ENCODE results near the gene UTP3. TPM values are rescaled to one million over a fixed set of nuclear protein-coding genes. Genes with fewer than 3 reads are reported as not detected.

The UTP3 gene
- total RNA-seq, 1 donor, result 15.4 TPM

GRCh38 chr4:70704215-70704930 lies 16.0 kb downstream of the UTP3 start:
- Histone ChIP-seq H3K27me3 (ENCODE audit: insufficient read depth, low read length) (no peaks in the 10 kb centered on the region), H3K9me3 (ENCODE audit: low read depth, low read length) (no peaks in the 10 kb centered on the region), H3K4me1 (ENCODE audit: insufficient read depth, low read length) (peaks cover 28% of the 10 kb centered on the region), H3K4me3 (ENCODE audit: low read length) (peak overlapping the region; percentile 72)

- peak overlapping the region; percentile 72 for H3K4me3 ChIP-seq (ENCODE audit: low read length)
- H3K9me3 ChIP-seq (ENCODE audit: low read depth, low read length), result no peaks in the 10 kb centered on the region
- peaks cover 28% of the 10 kb centered on the region for H3K4me1 ChIP-seq (ENCODE audit: insufficient read depth, low read length)
- H3K27me3 ChIP-seq (ENCODE audit: insufficient read depth, low read length), result no peaks in the 10 kb centered on the region
Observed at GRCh38 chr4:70704931-70705182, 16.5 kb downstream of the UTP3 start.

- H3K4me3 ChIP-seq (ENCODE audit: low read length), result peak overlapping the region; percentile 72
- H3K27me3 ChIP-seq (ENCODE audit: insufficient read depth, low read length), result no peaks in the 10 kb centered on the region
- H3K9me3 ChIP-seq (ENCODE audit: low read depth, low read length), result no peaks in the 10 kb centered on the region
Observed at GRCh38 chr4:70705183-70706043, 17.1 kb downstream of the UTP3 start.

GRCh38 chr4:70706044-70706461 lies 17.7 kb downstream of the UTP3 start:
- no peaks in the 10 kb centered on the region for H3K9me3 ChIP-seq (ENCODE audit: low read depth, low read length)
- peak overlapping the region; percentile 72 for H3K4me3 ChIP-seq (ENCODE audit: low read length)
- H3K27me3 ChIP-seq (ENCODE audit: insufficient read depth, low read length), result no peaks in the 10 kb centered on the region
- peaks cover 30% of the 10 kb centered on the region for H3K4me1 ChIP-seq (ENCODE audit: insufficient read depth, low read length)

More at GRCh38 chr4:70705183-70706043, 17.1 kb downstream of the UTP3 start:
- peaks cover 28% of the 10 kb centered on the region for H3K4me1 ChIP-seq (ENCODE audit: insufficient read depth, low read length)

GRCh38 chr4:70706516-70706915 lies 18.2 kb downstream of the UTP3 start:
- Histone ChIP-seq H3K4me1 (ENCODE audit: insufficient read depth, low read length) (peaks cover 33% of the 10 kb centered on the region), H3K27me3 (ENCODE audit: insufficient read depth, low read length) (no peaks in the 10 kb centered on the region), H3K4me3 (ENCODE audit: low read length) (no peak overlapping the region), H3K9me3 (ENCODE audit: low read depth, low read length) (no peaks in the 10 kb centered on the region)

GRCh38 chr4:70709611-70710205 lies 21.4 kb downstream of the UTP3 start:
- Histone ChIP-seq H3K4me1 (ENCODE audit: insufficient read depth, low read length) (peaks cover 49% of the 10 kb centered on the region), H3K4me3 (ENCODE audit: low read length) (no peak overlapping the region), H3K27me3 (ENCODE audit: insufficient read depth, low read length) (no peaks in the 10 kb centered on the region), H3K9me3 (ENCODE audit: low read depth, low read length) (no peaks in the 10 kb centered on the region)

GRCh38 chr4:70711599-70711998 lies 23.3 kb downstream of the UTP3 start:
- Histone ChIP-seq H3K27me3 (ENCODE audit: insufficient read depth, low read length) (no peaks in the 10 kb centered on the region), H3K4me3 (ENCODE audit: low read length) (no peak overlapping the region), H3K9me3 (ENCODE audit: low read depth, low read length) (no peaks in the 10 kb centered on the region), H3K4me1 (ENCODE audit: insufficient read depth, low read length) (peaks cover 57% of the 10 kb centered on the region)

GRCh38 chr4:70712150-70712549 lies 23.8 kb downstream of the UTP3 start:
- no peaks in the 10 kb centered on the region for H3K27me3 ChIP-seq (ENCODE audit: insufficient read depth, low read length)
- H3K9me3 ChIP-seq (ENCODE audit: low read depth, low read length), result no peaks in the 10 kb centered on the region
- peaks cover 54% of the 10 kb centered on the region for H3K4me1 ChIP-seq (ENCODE audit: insufficient read depth, low read length)
- H3K4me3 ChIP-seq (ENCODE audit: low read length), result no peak overlapping the region

- H3K4me1 ChIP-seq (ENCODE audit: insufficient read depth, low read length), result peaks cover 50% of the 10 kb centered on the region
- H3K9me3 ChIP-seq (ENCODE audit: low read depth, low read length), result no peaks in the 10 kb centered on the region
- H3K27me3 ChIP-seq (ENCODE audit: insufficient read depth, low read length), result no peaks in the 10 kb centered on the region
- no peak overlapping the region for H3K4me3 ChIP-seq (ENCODE audit: low read length)
Observed at GRCh38 chr4:70712604-70713452, 24.5 kb downstream of the UTP3 start.

- Histone ChIP-seq H3K4me3 (ENCODE audit: low read length) (no peak overlapping the region), H3K27me3 (ENCODE audit: insufficient read depth, low read length) (no peaks in the 10 kb centered on the region), H3K9me3 (ENCODE audit: low read depth, low read length) (no peaks in the 10 kb centered on the region), H3K4me1 (ENCODE audit: insufficient read depth, low read length) (peaks cover 46% of the 10 kb centered on the region)
Observed at GRCh38 chr4:70713453-70714078, 25.2 kb downstream of the UTP3 start.

- H3K9me3 ChIP-seq (ENCODE audit: low read depth, low read length), result no peaks in the 10 kb centered on the region
- H3K27me3 ChIP-seq (ENCODE audit: insufficient read depth, low read length), result no peaks in the 10 kb centered on the region
- H3K4me3 ChIP-seq (ENCODE audit: low read length), result no peak overlapping the region
- H3K4me1 ChIP-seq (ENCODE audit: insufficient read depth, low read length), result peaks cover 50% of the 10 kb centered on the region
Observed at GRCh38 chr4:70714079-70714887, 26.0 kb downstream of the UTP3 start.

GRCh38 chr4:70715097-70715496 lies 26.8 kb downstream of the UTP3 start:
- no peaks in the 10 kb centered on the region for H3K27me3 ChIP-seq (ENCODE audit: insufficient read depth, low read length)
- no peak overlapping the region for H3K4me3 ChIP-seq (ENCODE audit: low read length)
- H3K9me3 ChIP-seq (ENCODE audit: low read depth, low read length), result no peaks in the 10 kb centered on the region
- H3K4me1 ChIP-seq (ENCODE audit: insufficient read depth, low read length), result peaks cover 51% of the 10 kb centered on the region

- no peak overlapping the region for H3K4me3 ChIP-seq (ENCODE audit: low read length)
- peaks cover 41% of the 10 kb centered on the region for H3K4me1 ChIP-seq (ENCODE audit: insufficient read depth, low read length)
- no peaks in the 10 kb centered on the region for H3K9me3 ChIP-seq (ENCODE audit: low read depth, low read length)
- H3K27me3 ChIP-seq (ENCODE audit: insufficient read depth, low read length), result no peaks in the 10 kb centered on the region
Observed at GRCh38 chr4:70718811-70719604, 30.7 kb downstream of the UTP3 start.
